ENCODE measurements around the gene KIF20B.
"Not testable (repeated sequence)": the region's sequence is repeated elsewhere in the genome, so short reads cannot be mapped to it uniquely, and the experiment has no call there.

Gene KIF20B

GRCh38 chr10:89783406-89783805, 82.0 kb downstream of the KIF20B start:
- DNase-seq = no peak

- peak; percentile 4 for DNase-seq
Measured at GRCh38 chr10:89785095-89785494, 83.7 kb downstream of the KIF20B start.

GRCh38 chr10:89789188-89789877, 87.9 kb downstream of the KIF20B start:
- DNase-seq = no peak

- DNase-seq = no peak
Measured at GRCh38 chr10:89792187-89792586, 90.8 kb downstream of the KIF20B start.

GRCh38 chr10:89793649-89794254, 92.4 kb downstream of the KIF20B start:
- DNase-seq = peak; percentile 64

- DNase-seq = no peak
Measured at GRCh38 chr10:89795840-89796239, 94.5 kb downstream of the KIF20B start.

GRCh38 chr10:89798092-89798491, 96.7 kb downstream of the KIF20B start:
- no peak for DNase-seq

- no peak for DNase-seq
Measured at GRCh38 chr10:89799573-89799972, 98.2 kb downstream of the KIF20B start.

GRCh38 chr10:89805599-89806013, 104.2 kb downstream of the KIF20B start:
- no peak for DNase-seq

GRCh38 chr10:89808842-89809241, 107.5 kb downstream of the KIF20B start:
- no peak for DNase-seq

- DNase-seq = no peak
Measured at GRCh38 chr10:89809766-89810165, 108.4 kb downstream of the KIF20B start.

GRCh38 chr10:89810908-89811525, 109.6 kb downstream of the KIF20B start:
- DNase-seq = no peak

- no peak for DNase-seq
Measured at GRCh38 chr10:89813546-89813945, 112.2 kb downstream of the KIF20B start.

GRCh38 chr10:89814278-89814677, 112.9 kb downstream of the KIF20B start:
- no peak for DNase-seq

GRCh38 chr10:89815049-89815853, 113.9 kb downstream of the KIF20B start:
- no peak for DNase-seq

- DNase-seq = not testable (repeated sequence)
Measured at GRCh38 chr10:89819008-89819407, 117.6 kb downstream of the KIF20B start.

All from CD4-positive, alpha-beta T cell treated with Interleukin-21 for 1 hour (primary cell).